ENCODE measurements around the gene CELSR2. TPM values are rescaled to one million over a fixed set of nuclear protein-coding genes. Genes with fewer than 3 reads are reported as not detected.

Gene CELSR2
- total RNA-seq, 1 donor: 0.36 TPM

- no peak overlapping the region for H3K4me3 ChIP-seq (ENCODE audit: low read depth, low read length)
- no peak for TF ChIP-seq CTCF (IDR thresholded peaks at IDR 0.05; ENCODE audit: insufficient read depth, low read length)
- no peak for DNase-seq (ENCODE audit: low read depth)
These were observed 3.2 kb upstream of the CELSR2 start for GRCh38 chr1:109246141-109246551.

DNA sequence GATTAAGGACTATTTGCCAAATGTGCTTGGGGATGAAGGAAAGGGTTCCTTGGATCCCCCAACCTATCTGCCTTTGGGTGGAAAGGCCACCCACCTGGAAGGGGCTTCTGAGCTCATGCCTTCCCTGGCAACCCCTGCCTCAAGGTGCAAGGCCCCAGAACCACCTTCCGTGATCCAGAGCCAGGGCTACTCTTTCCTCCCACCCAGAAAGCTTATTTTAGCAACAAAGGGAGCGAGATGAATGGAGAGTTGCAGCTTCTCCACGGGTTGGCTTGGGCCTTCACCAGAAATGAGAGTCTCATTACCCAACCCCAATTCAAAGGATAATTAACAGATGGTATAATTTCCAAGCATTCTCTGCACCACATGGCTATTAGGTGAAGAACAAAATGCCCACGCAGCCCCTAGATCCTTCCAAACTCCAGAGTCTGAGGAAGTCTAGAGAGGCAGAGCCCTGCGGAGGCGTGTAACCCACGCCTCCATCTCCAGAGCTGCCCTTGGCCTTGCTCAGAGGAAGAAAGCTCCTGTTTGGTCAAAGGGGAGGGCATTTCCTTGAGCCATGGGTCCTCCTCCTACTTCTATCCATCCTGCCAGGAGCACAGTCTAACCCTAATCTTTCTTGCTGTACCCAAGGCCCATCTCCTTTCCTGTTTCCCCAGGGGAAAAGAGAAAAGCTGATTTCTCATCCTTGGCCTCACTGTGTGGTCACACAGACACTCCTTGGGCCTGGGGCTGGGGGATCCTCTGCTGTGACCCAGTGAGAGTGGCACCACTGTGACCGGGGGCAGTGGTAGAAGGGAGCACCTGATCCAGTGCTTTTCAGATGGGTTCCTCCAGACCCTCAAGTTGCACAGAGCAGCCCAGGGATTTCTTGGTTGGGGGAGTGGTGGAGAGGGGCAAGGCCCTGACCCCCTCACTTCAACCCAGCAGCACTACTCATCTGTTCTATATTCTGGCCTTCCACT lies 1.7 kb upstream of the CELSR2 start:
- H3K4me3 ChIP-seq (ENCODE audit: low read depth, low read length): no peak overlapping the region
- DNase-seq (ENCODE audit: low read depth): no peak
- TF ChIP-seq CTCF (IDR thresholded peaks at IDR 0.05; ENCODE audit: insufficient read depth, low read length): no peak

GRCh38 chr1:109248444-109248796 lies 919 bp upstream of the CELSR2 start:
- no peak for TF ChIP-seq CTCF (IDR thresholded peaks at IDR 0.05; ENCODE audit: insufficient read depth, low read length)
- no peak overlapping the region for H3K4me3 ChIP-seq (ENCODE audit: low read depth, low read length)
- no peak for DNase-seq (ENCODE audit: low read depth)

DNA sequence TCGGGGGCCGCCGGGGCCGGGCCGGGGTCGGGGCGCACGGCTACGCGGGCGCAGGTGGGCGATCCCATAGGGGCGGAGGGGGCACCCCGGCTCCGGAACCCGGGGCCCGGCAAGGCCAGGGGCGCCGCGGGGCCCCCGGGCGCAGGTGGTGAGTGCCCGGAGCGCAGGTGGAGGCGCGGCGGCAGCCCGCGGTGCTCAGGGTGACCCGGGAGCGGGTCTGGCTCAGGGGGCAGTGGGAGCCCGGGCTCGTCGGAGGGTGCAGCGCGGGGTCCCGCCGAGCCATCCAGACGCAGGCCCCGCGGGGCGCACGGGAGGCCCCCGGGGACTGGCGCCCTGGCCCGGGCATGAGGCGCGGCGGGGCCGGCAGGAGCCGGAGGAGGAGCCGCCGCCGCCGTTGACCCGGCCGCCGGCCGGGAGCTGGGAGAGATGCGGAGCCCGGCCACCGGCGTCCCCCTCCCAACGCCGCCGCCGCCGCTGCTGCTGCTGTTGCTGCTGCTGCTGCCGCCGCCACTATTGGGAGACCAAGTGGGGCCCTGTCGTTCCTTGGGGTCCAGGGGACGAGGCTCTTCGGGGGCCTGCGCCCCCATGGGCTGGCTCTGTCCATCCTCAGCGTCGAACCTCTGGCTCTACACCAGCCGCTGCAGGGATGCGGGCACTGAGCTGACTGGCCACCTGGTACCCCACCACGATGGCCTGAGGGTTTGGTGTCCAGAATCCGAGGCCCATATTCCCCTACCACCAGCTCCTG lies 489 bp downstream of the CELSR2 start:
- peak overlapping the region; percentile 54 for H3K4me3 ChIP-seq (ENCODE audit: low read depth, low read length)
- DNase-seq (ENCODE audit: low read depth): no peak
- TF ChIP-seq CTCF (IDR thresholded peaks at IDR 0.05; ENCODE audit: insufficient read depth, low read length): no peak

GRCh38 chr1:109250454-109251276 lies 1.3 kb downstream of the CELSR2 start:
- H3K4me3 ChIP-seq (ENCODE audit: low read depth, low read length): no peak overlapping the region
- no peak for DNase-seq (ENCODE audit: low read depth)
- TF ChIP-seq CTCF (IDR thresholded peaks at IDR 0.05; ENCODE audit: insufficient read depth, low read length): no peak

Measured in fibroblast of the aortic adventitia (primary cell).